Adrenal gland (tissue), 19 donors: ENCODE results near the gene DEFB132. TPM values are rescaled to one million over a fixed set of nuclear protein-coding genes. Genes with fewer than 3 reads are reported as not detected.

ENCODE experiments used
- DNase-seq, 7 donors: peaks; one replicate each; pipeline ENCODE4 v3.0.0-alpha.2; 2019 to 2020
- H3K27ac ChIP-seq, 5 donors: fragments of 200-600 bp; sonication (generic) in 4 of 5; 1 replicate in 3 of 5; 2 replicates in 2 of 5; pipeline versions ENCODE4 v1.5.1 to v1.8.0; 2016 to 2020; ENCODE audit warnings: mild to moderate bottlenecking in 1 of 5
- H3K27me3 ChIP-seq: fragments of 200-600 bp; 2 replicates; pipeline ENCODE4 v1.8.0; 2021
- H3K36me3 ChIP-seq, 2 donors: fragments of 200-600 bp; replicated peaks in 1 of 2; 1 replicate in 1 of 2; 2 replicates in 1 of 2; pipeline versions ENCODE4 v1.5.1 to v1.8.0; 2018 to 2022
- H3K4me1 ChIP-seq, 2 donors: fragments of 200-600 bp; replicated peaks in 1 of 2; 1 replicate in 1 of 2; 2 replicates in 1 of 2; pipeline versions ENCODE4 v1.5.1 to v1.8.0; 2018 to 2021
- H3K4me3 ChIP-seq, 4 donors: fragments of 200-600 bp; sonication (generic) in 3 of 4; one replicate each; pipeline ENCODE4 v1.5.1; 2016 to 2018
- H3K9me3 ChIP-seq, 3 donors: fragments of 200-600 bp; sonication (generic) in 1 of 3; replicated peaks in 1 of 3; 1 replicate in 2 of 3; 2 replicates in 1 of 3; pipeline versions ENCODE4 v1.5.1 to v1.8.0; 2016 to 2021
- CTCF ChIP-seq, 6 experiments: fragments of 450-650 bp in 4 of 6; fragments of 200-600 bp in 2 of 6; sonication (generic) in 1 of 6; IDR thresholded peaks; 1 replicate in 5 of 6; 2 replicates in 1 of 6; pipeline versions ENCODE4 v1.5.1 to v1.8.0; 2016 to 2021; ENCODE audit warnings: antibody characterized with exemption in 6 of 6, mild to moderate bottlenecking in 2 of 6, moderate library complexity in 1 of 6
- POLR2A ChIP-seq, 2 donors: fragments of 450-650 bp; IDR thresholded peaks; one replicate each; pipeline ENCODE4 v1.6.1; 2017; ENCODE audit warnings: antibody characterized with exemption in 2 of 2, mild to moderate bottlenecking in 2 of 2, moderate library complexity in 1 of 2
- WGBS, 4 donors: extraction: QIAGEN DNeasy Blood & Tissue Kit in 2 of 4; methylation state at CpG; one replicate each; pipeline versions ENCODE4 v1.1.5 to v1.1.7; 2013 to 2017; 5-methylcytosine and 5-hydroxymethylcytosine counted together
- intact Hi-C, 2 donors: fragments of 100-400 bp; cut with DNase I; formaldehyde crosslinking; loops; one replicate each; pipeline versions ENCODE4 v1.14.1 to v1.15.0; 2022 to 2023
- long read RNA-seq, 10 donors: library from polyadenylated mRNA in 3 of 10; unstranded in 2 of 10; stranded (forward) in 1 of 10; transcript quantifications; one replicate each; pipeline ENCODE4 v2.0.0 and lab custom pipeline, GENCODE V29; 2021 to 2026
- polyA plus RNA-seq, 3 donors: library from polyadenylated mRNA; stranded (reverse); fragments of 200-250 nt in 2 of 3; fragments of 350-450 nt in 1 of 3; fragmentation: Illumina TruSeq in 1 of 3; extraction: RNeasy Lipid Tissue Mini Kit (QIAGEN cat#74804) in 1 of 3; gene quantifications; one replicate each; pipeline ENCODE4 v1.2.3, GENCODE V29; 2013 to 2014
- total RNA-seq, 9 donors: library from RNA; depleted of rRNA in 4 of 9; stranded (reverse); fragments of >200 nt in 4 of 9; fragments of 120-200 nt in 1 of 9; fragmentation: NEBNext Ultra II Directional in 1 of 9; extraction: Animal tissue kit (Norgen Biotek cat#: 25700) in 1 of 9; gene quantifications; one replicate each; pipeline versions ENCODE4 v1.1.0 to v1.2.4, GENCODE V29; 2013 to 2023
- donor health status: healthy with polysubstance abuse.
- donor health status: Bipolar disorder and iron deficiency.
- donor health status: DM: yes; HTN: yes; CAD: no.
- donor health status: DM: no; HTN: no; CAD: no.
- donor health status: DM: no; HTN: no; CAD: no.
- donor health status: DM: yes; HTN: yes; CAD: no.

The DEFB132 gene
- not detected for total RNA-seq
- under 1 TPM in 1 of 3 donors, not detected in 2; 0.03 TPM for polyA plus RNA-seq
- long read RNA-seq, donor 1, result 0 reads
- long read RNA-seq, donor 2, result 0 reads
- long read RNA-seq, donor 3, result 0 reads
- long read RNA-seq, donor 4, result 0 reads
- long read RNA-seq, donor 5, result 0 reads
- long read RNA-seq, donor 6, result 0 reads
- long read RNA-seq, donor 7, result 0 reads
- long read RNA-seq, donor 8, result 0 reads
- long read RNA-seq, donor 9, result 0 reads
- long read RNA-seq, donor 10, result 0 reads

GRCh38 chr20:257419-257818 lies at the start of gene DEFB132:
TSS of gene DEFB132 (plus strand) at chr20:257724. CDS start at chr20:257779, 55 bp downstream.
- intact Hi-C loops, result no loop called here
- WGBS, 4 donors, result 67 to 79% (median 73%) methylated on average over 7 of the region's 7 CpGs
- DNase-seq, result no peak

GRCh38 chr20:208942-209566 lies 48.5 kb upstream of the DEFB132 start:
- peak in 4 of 7 donors; percentile 14 to 26 (median 20) for DNase-seq
- WGBS, 4 donors, result 23 to 31% (median 28%) methylated on average over 3 to 5 of the region's 5 CpGs
- TF ChIP-seq POLR2A (IDR thresholded peaks at IDR 0.05) (no peak), CTCF (IDR thresholded peaks at IDR 0.05) (peak; percentile 22 to 68 (median 62))
- no peaks in the 10 kb centered on the region for H3K27me3 ChIP-seq
- no peaks in the 10 kb centered on the region for H3K36me3 ChIP-seq
- no peak overlapping the region for H3K4me3 ChIP-seq
- H3K27ac ChIP-seq, result no peak overlapping the region
- intact Hi-C loops, result loop anchor here in 1 of 2 donors (10.0 kb wide), 1 partner anchor 126 kb away; no protein-coding TSS in a partner anchor
- H3K4me1 ChIP-seq, result no peaks in the 10 kb centered on the region
- no peaks in the 10 kb centered on the region for H3K9me3 ChIP-seq

More at GRCh38 chr20:257419-257818, at the start of gene DEFB132:
- H3K36me3 ChIP-seq, result no peaks in the 10 kb centered on the region
- TF ChIP-seq POLR2A (IDR thresholded peaks at IDR 0.05) (no peak), CTCF (IDR thresholded peaks at IDR 0.05) (no peak)
- H3K4me3 ChIP-seq, result no peak within 1 kb of the TSS
- no peak within 1 kb of the TSS for H3K27ac ChIP-seq
- H3K9me3 ChIP-seq, result no peaks in the 10 kb centered on the region
- H3K27me3 ChIP-seq, result peaks cover 11% of the 10 kb centered on the region
- H3K4me1 ChIP-seq, result no peaks in the 10 kb centered on the region

- H3K9me3 ChIP-seq, result no peaks in the 10 kb centered on the region
- WGBS, 4 donors, result 55 to 60% (median 59%) methylated on average over 7 of the region's 7 CpGs
- intact Hi-C loops, result loop anchor here in 1 of 2 donors (5.0 kb wide), 1 partner anchor 56 kb away; no protein-coding TSS in a partner anchor
Observed at GRCh38 chr20:210809-211502, 46.6 kb upstream of the DEFB132 start.

More at GRCh38 chr20:210809-211502, 46.6 kb upstream of the DEFB132 start:
- no peaks in the 10 kb centered on the region for H3K4me1 ChIP-seq
- H3K36me3 ChIP-seq, result no peaks in the 10 kb centered on the region
- TF ChIP-seq CTCF (IDR thresholded peaks at IDR 0.05) (no peak), POLR2A (IDR thresholded peaks at IDR 0.05) (no peak)
- no peak overlapping the region for H3K4me3 ChIP-seq
- no peaks in the 10 kb centered on the region for H3K27me3 ChIP-seq
- H3K27ac ChIP-seq, result no peak overlapping the region
- DNase-seq, result no peak
